ENCODE measurements around the gene NEK3.

The NEK3 gene

GRCh38 chr13:52125547-52125946 is 33.9 kb downstream of the NEK3 start:
- TF ChIP-seq CTCF (conservative IDR thresholded peaks at IDR 0.05; ENCODE audit: low read depth, low read length) = no peak
- Histone ChIP-seq H3K27ac (no peak overlapping the region), H3K27me3 (ENCODE audit: insufficient read depth, low read depth) (no peaks in the 10 kb centered on the region), H3K36me3 (ENCODE audit: insufficient read depth) (no peaks in the 10 kb centered on the region), H3K9ac (no peak overlapping the region), H3K79me2 (ENCODE audit: insufficient read depth, low read depth) (no peaks in the 10 kb centered on the region), H3K4me3 (IDR thresholded peaks at IDR 0.05; ENCODE audit: insufficient read depth, low read depth, low read length) (no peak overlapping the region), H2AFZ (ENCODE audit: low read depth) (no peak overlapping the region), H3K4me2 (no peak overlapping the region), H3K4me1 (ENCODE audit: low read depth, poor library complexity, severe bottlenecking) (peaks cover 9% of the 10 kb centered on the region), H4K20me1 (ENCODE audit: insufficient read depth) (no peaks in the 10 kb centered on the region)

GRCh38 chr13:52118595-52118994 is 40.8 kb downstream of the NEK3 start:
- TF ChIP-seq CTCF (conservative IDR thresholded peaks at IDR 0.05; ENCODE audit: low read depth, low read length) = no peak
- no peaks in the 10 kb centered on the region for H3K79me2 ChIP-seq (ENCODE audit: insufficient read depth, low read depth)
- H3K4me3 ChIP-seq (IDR thresholded peaks at IDR 0.05; ENCODE audit: insufficient read depth, low read depth, low read length) = no peak overlapping the region
- H3K27ac ChIP-seq = no peak overlapping the region
- no peak overlapping the region for H3K9ac ChIP-seq
- H3K4me2 ChIP-seq = no peak overlapping the region
- no peaks in the 10 kb centered on the region for H4K20me1 ChIP-seq (ENCODE audit: insufficient read depth)
- no peaks in the 10 kb centered on the region for H3K4me1 ChIP-seq (ENCODE audit: low read depth, poor library complexity, severe bottlenecking)
- H3K36me3 ChIP-seq (ENCODE audit: insufficient read depth) = no peaks in the 10 kb centered on the region
- no peak overlapping the region for H2AFZ ChIP-seq (ENCODE audit: low read depth)
- no peaks in the 10 kb centered on the region for H3K27me3 ChIP-seq (ENCODE audit: insufficient read depth, low read depth)

- no peak overlapping the region for H3K4me3 ChIP-seq (IDR thresholded peaks at IDR 0.05; ENCODE audit: insufficient read depth, low read depth, low read length)
- H3K4me1 ChIP-seq (ENCODE audit: low read depth, poor library complexity, severe bottlenecking) = no peaks in the 10 kb centered on the region
- no peaks in the 10 kb centered on the region for H3K36me3 ChIP-seq (ENCODE audit: insufficient read depth)
- no peak overlapping the region for H3K27ac ChIP-seq
- TF ChIP-seq CTCF (conservative IDR thresholded peaks at IDR 0.05; ENCODE audit: low read depth, low read length) = no peak
- no peaks in the 10 kb centered on the region for H3K79me2 ChIP-seq (ENCODE audit: insufficient read depth, low read depth)
- H3K4me2 ChIP-seq = no peak overlapping the region
- no peak overlapping the region for H2AFZ ChIP-seq (ENCODE audit: low read depth)
- H3K27me3 ChIP-seq (ENCODE audit: insufficient read depth, low read depth) = no peaks in the 10 kb centered on the region
- no peak overlapping the region for H3K9ac ChIP-seq
- H4K20me1 ChIP-seq (ENCODE audit: insufficient read depth) = no peaks in the 10 kb centered on the region
Observed at GRCh38 chr13:52118095-52118494, 41.3 kb downstream of the NEK3 start.

GRCh38 chr13:52112591-52112990 is 46.8 kb downstream of the NEK3 start:
- Histone ChIP-seq H3K4me3 (IDR thresholded peaks at IDR 0.05; ENCODE audit: insufficient read depth, low read depth, low read length) (no peak overlapping the region), H3K9ac (no peak overlapping the region), H3K36me3 (ENCODE audit: insufficient read depth) (no peaks in the 10 kb centered on the region), H3K27me3 (ENCODE audit: insufficient read depth, low read depth) (no peaks in the 10 kb centered on the region), H3K4me2 (no peak overlapping the region), H3K27ac (no peak overlapping the region), H3K4me1 (ENCODE audit: low read depth, poor library complexity, severe bottlenecking) (no peaks in the 10 kb centered on the region), H4K20me1 (ENCODE audit: insufficient read depth) (no peaks in the 10 kb centered on the region), H2AFZ (ENCODE audit: low read depth) (no peak overlapping the region), H3K79me2 (ENCODE audit: insufficient read depth, low read depth) (no peaks in the 10 kb centered on the region)
- TF ChIP-seq CTCF (conservative IDR thresholded peaks at IDR 0.05; ENCODE audit: low read depth, low read length) = no peak
